Fibroblast of skin of abdomen (primary cell): ENCODE results near the gene TOB2.
"Not testable (repeated sequence)": the region's sequence is repeated elsewhere in the genome, so short reads cannot be mapped to it uniquely, and the experiment has no call there.

Experiments used
- DNase-seq: peaks from one replicate; pipeline ENCODE4 v3.0.0-alpha.2; 2013

The TOB2 gene

DNA sequence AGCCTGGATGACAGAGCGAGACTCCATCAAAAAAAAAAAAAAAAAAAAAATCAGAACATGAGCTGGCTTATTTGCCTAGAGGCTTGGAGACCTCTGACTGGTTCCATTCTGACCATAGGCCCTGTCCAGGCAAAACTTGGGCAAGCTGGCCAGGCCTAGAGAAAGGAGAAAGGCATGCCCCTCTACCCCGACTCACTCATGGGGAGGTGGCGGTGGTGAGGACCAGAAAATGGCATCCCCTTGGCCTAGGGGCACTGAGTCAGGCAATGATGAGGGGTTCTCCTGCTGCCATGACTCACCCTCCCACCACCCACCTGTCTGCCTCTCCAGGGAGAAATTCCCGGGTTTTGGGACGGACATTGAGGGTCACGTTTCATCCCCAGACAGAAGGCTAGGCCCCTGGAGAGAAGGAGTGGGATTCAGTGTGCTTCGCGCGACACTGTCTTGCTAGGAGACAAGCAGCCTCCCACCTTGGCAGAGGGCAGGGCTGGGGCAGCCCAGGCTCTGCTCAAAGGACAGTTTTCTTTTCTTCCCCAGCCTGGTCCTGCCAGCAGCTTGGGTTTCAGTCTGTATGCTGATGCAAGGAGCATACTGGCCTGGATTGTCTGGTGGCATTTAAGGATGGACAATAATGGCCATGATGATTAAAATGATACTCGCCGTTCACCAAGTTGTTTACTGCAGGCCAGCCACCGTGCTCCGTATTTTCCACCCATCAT, 17.2 kb downstream of the TOB2 start:
- no peak for DNase-seq

DNA sequence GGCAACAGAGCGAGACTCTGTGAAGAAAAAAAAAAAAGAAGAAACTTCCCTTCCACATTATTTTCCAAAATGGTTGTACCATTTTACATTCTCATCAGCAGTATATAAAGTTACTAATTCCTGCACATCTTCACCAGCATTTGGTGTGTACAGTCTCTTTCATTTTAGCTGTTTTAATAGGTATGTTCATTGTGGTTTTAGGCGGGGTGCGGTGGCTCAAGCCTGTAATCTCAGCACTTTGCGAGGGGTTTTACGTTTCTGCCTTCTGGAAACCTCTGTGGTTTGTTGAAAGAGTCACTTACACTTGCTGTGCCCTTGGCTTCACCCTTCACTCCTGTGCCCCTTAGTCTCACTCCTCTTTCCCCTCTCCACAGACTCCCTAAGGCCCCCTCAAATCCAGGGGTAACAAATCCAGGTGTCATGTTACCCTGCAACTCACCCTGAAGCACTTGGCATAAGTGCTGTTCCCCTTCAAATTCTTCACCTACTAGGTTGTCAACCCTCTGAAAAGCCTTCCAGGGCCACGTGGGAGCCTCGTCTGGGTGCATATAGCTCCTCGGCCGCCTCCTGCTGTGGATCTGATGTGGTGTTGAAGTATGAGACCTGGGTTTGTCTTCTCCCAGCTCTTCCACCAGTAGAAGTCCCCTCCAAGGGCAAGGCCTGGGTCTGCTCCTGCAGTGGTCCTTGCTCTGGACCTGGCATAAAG, 20.8 kb downstream of the TOB2 start:
- no peak for DNase-seq

DNA sequence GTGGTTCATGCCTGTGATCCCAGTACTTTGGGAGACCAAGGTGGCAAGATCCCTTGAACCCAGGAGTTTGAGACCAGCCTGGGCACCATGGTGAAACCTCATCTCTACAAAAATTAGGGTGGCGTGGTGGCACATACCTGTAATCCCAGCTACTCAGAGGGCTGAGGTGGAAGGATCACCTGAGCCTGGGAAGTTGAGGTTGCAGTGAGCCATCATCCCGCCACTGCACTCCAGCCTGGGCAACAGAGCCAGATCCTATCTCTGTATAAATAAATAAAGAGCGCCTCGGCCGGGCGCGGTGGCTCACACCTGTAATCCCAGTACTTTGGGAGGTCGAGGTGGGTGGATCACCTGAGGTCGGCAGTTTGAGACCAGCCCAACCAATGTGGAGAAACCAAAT, 27.9 kb downstream of the TOB2 start:
- no peak for DNase-seq

DNA sequence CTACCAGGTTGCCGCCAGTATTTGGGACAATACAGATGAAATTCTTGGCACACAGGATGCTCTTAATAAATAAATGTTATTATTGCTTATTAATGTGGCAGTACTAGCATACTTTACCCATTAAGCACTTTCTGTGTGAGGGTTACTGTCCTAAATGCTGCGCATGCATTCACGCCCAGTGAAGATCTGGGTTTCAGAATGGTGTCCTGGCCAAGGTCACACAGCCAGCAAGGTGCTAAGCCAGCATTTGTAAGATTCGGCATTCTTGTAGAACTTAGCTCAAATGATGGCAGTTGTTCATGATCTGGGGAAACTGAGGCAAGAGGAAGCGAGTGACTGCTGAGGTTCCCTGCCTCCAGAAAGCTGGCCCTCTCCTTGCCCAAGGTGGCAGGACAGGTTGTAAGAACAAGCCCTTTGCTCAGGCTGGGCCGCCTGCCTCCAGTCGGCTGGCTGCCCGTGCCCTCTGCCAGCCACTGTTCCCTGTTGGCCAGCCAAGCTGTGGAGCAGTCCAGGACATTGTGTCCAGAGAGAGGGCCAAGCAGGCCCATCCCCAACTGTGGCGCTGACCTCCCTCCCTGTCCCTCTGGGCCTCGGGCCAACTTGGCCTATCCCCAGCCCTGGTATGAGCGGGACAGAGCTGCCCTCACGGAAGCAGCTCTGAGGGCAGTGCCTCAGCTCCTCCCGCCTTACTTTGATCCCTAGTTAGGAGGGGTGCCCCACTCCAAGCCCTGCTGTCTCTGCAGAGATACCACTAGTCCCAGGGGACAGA, 28.8 kb downstream of the TOB2 start:
- no peak for DNase-seq

DNA sequence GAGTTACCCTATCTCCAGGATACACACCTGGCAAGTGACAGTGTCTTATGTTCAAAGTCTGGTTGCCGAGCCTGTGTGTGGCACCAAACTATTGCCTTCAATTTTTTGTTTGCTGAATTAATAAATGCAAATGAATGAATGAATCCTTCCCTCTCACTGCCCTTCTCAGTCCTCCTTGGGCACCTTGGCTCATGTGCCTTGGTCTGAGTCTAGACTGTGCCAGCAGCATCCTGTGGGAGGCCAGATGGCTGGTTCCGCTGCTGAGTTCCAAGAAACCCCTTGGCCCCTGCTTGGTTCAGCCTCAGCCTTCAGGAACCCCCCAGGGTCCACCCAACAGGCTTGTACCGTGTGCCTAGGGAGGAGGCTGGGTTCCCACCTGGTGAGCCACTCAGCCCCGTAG, 31.0 kb downstream of the TOB2 start:
- DNase-seq, result no peak

DNA sequence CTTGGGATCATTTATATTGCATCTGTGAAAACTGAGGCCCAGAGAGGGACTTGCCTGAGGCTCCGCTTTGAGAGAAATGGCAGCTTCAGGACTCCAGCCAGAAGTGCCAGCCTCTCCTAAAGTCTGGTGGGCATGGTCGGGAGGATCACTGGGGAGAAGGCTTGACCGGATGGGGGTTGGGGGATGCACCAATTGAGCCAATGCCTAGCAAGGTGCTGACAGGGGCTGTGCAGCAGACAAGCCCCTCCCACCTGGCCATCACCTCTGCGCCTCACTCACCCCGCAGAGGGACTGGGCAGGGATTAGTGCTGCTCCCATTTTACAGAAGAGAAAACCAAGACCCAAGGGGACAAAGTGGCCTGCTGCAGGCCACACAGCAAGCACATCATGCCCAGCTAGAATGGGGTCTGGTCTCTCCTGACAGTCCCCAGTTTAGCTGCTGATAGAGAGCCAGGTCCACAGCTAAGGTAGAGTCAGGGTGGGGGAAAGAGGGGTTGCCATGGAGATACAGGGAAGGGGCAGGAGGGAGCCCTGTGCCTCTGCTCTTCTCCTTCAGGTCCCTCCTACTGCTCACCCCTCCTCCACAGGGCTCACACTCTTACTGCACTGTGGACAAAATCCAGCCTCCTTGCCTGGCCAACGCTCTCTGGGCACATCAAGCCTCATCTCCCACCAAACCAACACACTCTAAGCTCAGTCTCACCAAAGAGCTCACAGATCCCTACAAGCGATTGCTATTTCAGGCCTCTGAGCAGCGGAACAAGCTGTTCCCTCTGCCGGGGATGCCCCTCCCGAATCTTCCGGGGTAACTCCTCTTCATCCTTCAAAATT, 35.4 kb downstream of the TOB2 start:
- DNase-seq, result no peak

DNA sequence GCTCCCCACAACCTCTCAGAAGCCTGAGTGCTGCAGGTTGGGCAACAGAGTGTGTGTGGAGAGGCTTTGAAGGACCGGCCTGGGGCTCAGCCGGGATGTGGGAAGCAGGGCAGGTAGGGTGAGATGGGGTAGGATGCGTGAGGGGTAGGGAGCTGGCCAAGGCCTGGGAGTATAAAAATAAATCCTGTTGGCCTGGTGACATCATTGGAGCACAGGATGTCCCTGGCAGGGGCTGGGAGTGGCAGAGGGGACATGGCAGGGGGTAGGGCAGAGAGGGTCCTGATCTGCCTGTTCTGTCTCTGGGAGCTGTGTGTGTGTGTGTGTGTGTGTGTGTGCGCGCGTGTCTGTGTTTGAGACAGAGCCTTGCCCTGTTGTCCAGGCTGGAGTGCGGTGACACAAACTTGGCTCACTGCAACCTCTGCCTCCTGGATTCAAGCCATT, 36.3 kb downstream of the TOB2 start:
- DNase-seq, result no peak

DNA sequence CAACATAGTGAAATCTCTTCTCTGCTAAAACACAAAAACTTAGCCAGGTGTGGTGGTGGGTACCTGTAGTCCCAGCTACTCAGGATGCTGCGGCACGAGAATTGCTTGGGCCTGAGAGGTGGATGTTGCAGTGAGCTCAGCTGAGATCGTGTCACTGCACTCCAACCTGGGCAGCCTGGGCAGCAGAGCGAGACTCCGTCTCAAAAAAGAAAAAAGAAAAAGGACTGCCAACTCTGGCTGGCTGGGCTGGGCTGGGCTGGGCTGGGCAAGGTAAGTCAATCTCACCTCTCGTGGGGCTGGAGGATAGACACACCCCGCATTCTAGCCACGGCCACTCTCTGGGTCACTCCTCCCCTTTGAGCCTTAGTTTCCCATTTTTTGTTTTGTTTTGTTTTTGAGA, 37.9 kb downstream of the TOB2 start:
- no peak for DNase-seq

DNA sequence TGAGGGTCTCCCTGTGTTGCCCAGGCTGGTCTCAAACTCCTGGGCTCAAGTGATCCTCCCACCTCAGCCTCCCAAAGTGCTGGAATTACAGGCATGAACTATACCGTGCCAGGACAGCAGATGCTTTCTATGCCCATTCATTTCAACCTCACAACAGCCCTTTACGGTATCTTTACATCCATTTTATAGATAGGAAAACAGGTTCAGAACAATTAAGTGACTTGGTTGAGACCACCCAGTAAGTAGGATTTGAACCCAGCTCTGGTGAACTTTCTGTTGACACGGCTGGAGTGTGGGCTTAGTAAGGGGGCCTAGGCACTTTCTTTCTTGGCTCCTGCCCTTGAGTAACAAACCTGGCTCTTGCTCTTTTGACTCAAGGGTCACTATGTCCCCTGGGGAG, 39.2 kb downstream of the TOB2 start:
- DNase-seq, result no peak

DNA sequence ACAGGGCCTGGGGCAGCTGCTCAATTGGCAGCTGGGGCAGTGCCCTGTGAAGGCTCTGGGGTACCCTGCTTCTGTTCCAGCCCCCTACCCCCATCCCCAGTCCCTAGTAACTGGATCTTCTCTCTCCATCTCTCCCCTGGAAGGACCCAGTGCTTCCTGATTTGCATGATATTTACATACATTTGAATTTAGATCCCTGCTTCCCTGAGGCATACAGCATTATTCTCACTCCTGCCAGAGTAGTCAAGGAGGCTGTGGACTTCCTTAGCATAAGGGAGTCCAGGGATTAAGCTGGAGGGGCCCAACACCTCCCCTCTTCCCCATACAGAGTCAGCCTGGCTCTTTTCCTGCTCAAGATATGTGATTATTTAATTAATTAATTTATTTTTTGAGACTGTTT, 40.2 kb downstream of the TOB2 start:
- DNase-seq, result no peak

DNA sequence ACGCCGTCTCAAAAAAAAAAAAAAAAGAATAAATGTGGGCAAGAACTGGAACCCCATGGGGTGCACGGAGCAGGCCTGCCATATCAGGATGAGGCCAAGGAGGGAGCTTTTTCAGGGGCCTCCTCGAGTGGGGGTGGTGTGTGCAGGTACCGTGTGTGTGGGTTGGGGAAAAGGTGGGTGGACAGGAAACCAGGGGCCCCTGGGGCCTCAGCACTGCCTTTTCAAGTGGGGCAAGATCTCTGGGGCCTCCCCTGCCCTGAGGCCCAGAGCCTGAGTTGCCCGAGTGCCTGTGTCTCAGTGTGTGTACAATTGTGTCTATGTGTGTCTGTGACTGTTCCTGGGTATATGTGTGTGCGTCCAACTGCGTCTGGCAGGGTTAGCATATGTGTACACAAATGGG, 41.0 kb downstream of the TOB2 start:
- no peak for DNase-seq

DNA sequence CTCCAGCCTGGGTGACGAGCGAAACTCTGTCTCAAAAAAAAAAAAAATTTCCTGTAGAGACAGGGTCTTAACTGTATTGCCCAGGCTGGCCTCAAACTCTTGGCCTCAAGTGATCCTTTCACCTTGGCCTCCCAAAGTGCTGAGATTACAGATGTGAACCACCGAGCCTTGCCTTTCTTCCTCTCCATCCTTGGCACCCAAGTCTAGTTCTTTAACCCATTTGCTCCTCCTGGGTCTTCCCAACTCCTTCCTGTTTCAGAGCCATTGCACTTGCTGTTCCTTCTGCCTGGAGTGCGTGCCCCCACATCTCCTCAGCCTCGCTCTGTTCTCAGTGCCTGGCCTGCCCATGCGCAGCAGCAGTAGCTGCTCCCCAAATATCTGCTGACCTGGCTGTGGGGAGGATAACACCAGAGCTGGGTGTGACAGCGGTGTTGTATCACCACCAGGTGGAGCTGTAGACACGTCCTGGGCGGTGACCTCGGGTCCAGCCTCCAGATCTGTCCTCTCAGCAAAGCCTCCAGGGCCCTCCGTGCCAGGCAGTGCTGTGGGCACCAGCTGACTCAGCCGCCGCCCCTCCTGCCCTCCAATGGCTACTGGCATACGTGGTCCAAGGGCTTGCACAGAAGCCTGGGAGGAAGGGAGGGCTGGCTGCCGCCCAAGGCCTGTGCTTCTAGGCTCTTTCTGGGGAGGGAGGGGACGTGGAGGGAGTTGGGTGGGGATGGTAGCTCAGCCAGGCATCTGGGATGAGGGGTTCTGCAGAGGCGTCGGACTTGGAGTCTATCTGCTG, 42.9 kb downstream of the TOB2 start:
- DNase-seq, result peak; percentile 76

DNA sequence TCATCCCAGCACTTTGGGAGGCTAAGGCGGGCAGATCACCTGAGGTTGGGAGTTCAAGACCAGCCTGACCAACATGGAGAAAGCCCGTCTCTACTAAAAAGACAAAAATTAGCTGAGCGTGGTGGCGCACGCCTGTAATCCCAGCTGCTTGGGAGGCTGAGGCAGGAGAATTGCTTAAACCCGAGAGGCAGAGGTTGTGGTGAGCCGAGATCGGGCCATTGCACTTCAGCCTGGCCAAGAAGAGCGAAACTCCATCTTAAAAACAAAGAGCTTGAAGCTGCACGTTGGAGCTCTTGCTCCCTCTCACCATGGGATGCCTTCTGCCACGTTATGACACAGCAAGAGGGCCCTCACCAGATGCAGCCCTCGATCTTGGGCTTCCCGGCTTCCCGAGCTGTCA, 43.8 kb downstream of the TOB2 start:
- DNase-seq, result not testable (repeated sequence)

DNA sequence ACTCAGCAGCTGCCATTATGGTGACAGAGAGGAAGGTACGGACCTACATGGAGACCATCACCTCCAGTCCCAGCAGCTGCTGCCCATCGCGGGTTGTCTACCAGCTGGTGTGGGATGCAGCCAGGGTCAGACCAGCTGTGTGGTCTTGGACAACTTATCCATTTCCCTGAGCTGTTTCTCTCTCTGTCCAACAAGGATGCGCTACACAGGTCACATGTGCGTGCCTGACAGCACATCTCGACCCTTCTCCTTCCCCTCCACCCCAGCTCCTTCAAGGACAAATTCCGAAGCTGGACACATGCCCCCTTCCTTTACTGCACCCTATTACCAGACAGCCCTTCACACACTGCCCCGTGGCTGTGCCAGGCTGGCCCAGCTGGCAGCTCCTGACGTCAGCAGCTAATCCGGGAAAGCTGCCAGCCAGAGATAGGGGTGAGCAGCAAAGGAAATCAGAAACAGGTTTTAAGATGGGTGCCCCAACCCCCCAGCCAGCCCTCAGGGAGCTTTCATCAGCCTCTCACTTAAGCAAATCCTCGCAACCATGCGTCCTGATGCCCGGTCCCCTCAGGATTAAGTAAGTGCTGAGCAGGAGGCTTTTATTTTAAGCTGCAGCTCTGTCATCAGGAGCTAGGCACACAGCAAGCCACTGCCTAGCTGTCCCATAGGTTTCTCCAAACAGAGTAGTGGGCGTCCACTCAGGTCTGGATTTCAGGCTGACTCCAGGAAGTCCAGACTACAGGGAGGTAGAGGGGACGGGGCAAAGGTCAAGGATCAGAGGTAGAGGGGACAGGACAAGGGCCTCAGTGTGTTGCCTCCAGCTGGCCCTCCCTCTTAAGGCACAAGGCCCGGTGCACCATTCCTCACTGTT, 44.6 kb downstream of the TOB2 start:
- DNase-seq, result peak; percentile 81

DNA sequence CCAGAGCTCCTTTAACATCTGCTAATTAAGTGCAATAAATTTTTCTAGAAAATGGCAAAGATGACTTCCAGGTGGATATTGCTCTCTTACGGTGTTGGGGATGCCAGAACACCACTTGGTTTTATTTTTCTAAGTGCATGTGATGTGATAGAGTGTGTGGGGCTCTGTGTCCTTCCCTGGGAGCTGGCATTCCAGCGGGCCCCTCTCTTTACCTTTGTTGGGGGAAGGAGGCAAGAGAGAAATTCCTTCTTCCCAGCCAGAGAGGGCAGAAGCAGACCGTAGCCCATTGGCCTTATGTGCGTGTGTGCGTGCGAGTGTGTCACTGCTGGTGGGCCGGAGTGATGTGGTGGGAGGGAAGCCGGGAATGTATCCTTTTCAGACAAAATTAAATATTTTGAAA, 47.7 kb downstream of the TOB2 start:
- DNase-seq, result peak; percentile 23

DNA sequence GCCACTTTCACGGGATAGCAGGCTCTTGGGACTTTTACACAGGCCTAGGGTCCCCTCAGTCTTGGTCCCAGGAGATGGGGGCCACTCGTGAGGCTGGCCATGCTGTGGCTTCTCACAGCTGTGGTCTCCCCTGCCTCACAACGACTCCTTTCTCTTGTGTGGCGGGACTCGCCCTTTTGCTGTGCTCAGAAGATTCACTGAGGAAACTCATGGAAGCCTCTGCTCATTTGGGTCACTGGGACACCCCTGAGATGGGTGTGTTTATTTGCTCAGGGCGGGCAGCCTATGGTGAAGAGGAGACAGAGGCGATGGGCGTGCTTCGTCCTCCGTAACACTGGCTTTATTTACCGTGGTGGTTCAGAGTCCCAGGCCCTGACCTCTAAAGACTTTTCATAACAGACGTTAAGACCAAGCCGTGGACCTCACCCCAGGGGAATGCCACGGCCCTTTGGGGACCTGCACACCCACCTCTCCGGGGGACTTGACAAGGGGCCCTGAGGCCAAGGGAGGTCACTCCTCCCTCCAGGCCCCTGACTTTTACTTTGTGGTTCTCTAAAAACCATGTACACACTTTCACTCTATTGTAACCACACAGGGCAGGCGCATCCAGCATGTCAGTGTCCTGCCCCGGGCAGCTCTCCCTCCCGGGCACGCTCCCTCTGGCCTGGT, 49.3 kb downstream of the TOB2 start:
- no peak for DNase-seq

DNA sequence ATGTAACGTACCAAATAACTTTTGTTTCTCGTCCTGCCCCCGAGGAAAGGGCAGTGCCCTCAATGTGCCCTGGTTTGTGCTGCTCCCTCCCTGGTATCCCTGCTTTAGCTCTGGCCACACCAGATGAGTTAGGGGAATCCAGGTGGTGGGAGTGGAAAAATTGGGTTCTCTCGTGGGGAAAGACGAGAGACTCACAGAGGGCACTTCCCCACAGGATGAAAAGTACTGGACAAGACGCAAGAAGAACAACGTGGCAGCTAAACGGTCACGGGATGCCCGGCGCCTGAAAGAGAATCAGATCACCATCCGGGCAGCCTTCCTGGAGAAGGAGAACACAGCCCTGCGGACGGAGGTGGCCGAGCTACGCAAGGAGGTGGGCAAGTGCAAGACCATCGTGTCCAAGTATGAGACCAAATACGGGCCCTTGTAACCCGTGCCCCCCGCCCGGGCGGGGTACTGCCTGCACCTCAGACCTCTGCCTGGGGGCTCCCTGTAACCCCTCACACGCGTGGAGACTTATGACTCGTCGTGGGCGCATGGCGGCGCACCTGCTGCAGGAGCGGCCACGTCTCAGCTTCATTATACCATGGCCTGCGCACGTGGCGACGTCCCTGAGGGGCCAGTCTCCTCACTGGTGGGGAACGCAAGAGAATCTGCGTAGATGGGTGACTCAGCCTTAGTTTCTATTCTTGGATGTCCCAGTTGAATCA, 50.9 kb downstream of the TOB2 start:
- no peak for DNase-seq

DNA sequence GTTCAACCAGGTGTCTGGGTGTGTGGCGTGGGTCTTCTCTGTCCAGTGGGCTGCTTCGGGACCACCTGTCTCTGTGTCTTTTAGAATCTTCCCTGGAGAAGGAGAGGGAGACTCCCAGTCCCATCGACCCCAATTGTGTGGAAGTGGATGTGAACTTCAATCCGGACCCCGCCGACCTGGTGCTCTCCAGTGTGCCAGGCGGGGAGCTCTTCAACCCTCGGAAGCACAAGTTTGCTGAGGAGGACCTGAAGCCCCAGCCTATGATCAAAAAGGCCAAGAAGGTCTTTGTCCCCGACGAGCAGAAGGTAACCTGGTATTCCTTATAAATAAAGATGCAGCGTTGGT, 52.6 kb downstream of the TOB2 start:
- no peak for DNase-seq

DNA sequence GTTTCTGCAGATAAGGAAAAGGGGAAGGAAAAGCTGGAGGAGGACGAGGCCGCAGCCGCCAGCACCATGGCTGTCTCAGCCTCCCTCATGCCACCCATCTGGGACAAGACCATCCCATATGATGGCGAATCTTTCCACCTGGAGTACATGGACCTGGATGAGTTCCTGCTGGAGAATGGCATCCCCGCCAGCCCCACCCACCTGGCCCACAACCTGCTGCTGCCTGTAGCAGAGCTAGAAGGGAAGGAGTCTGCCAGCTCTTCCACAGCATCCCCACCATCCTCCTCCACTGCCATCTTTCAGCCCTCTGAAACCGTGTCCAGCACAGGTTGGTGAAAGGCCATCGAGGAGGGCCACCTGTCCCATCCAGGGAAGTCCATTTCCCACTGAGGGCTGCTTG, 59.3 kb downstream of the TOB2 start:
- no peak for DNase-seq

DNA sequence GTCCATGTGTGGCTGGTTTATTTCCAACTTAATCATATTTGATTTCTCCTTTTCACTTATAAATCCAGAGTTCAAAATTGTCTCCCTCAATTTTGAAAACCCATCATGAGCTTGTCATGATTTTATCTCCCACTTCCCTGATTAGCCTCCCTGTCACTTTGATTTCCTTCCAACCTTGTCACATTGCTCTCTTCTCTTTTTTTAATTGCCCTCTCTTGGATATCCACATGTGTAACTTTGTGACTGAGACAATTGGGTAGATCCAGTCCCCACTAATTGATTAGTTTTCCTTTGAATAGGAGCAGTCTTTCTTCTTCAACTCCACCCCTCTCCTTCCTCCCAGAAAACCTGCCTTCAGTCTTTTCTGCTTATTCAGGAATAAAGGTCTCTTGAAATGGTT, 62.5 kb downstream of the TOB2 start:
- no peak for DNase-seq
